Skeletal muscle satellite cell (primary cell): ENCODE results near the gene NT5C3B.
A peak's percentile ranks its signal among the peaks of the same experiment; 100 is the strongest.
"Not testable (repeated sequence)": the region's sequence is repeated elsewhere in the genome, so short reads cannot be mapped to it uniquely, and the experiment has no call there.

Experiments
- H3K27me3 ChIP-seq: 2 replicates; pipeline ENCODE4 v1.7.0; 2013; ENCODE audit warnings: low read length; ENCODE audit not compliant: control insufficient read depth, insufficient read depth
- H3K36me3 ChIP-seq: 2 replicates; pipeline ENCODE4 v1.7.0; 2013; ENCODE audit warnings: mild to moderate bottlenecking, control low read depth, low read length; ENCODE audit not compliant: insufficient read depth
- H3K4me1 ChIP-seq: 2 replicates; pipeline ENCODE4 v1.7.0; 2013; ENCODE audit warnings: low read length; ENCODE audit not compliant: control insufficient read depth, insufficient read depth
- H3K4me2 ChIP-seq: 2 replicates; pipeline ENCODE4 v1.7.0; 2013; ENCODE audit warnings: mild to moderate bottlenecking, low read length
- H3K4me3 ChIP-seq: 2 replicates; pipeline ENCODE4 v1.7.0; 2013; ENCODE audit warnings: low read length
- H3K9ac ChIP-seq: 2 replicates; pipeline ENCODE4 v1.7.0; 2013; ENCODE audit warnings: mild to moderate bottlenecking, low read depth, low read length, moderate library complexity
- H3K9me3 ChIP-seq: replicated peaks from 2 replicates; pipeline ENCODE4 v1.7.0; 2013; ENCODE audit warnings: mild to moderate bottlenecking, control low read depth, low read length

NT5C3B gene

DNA sequence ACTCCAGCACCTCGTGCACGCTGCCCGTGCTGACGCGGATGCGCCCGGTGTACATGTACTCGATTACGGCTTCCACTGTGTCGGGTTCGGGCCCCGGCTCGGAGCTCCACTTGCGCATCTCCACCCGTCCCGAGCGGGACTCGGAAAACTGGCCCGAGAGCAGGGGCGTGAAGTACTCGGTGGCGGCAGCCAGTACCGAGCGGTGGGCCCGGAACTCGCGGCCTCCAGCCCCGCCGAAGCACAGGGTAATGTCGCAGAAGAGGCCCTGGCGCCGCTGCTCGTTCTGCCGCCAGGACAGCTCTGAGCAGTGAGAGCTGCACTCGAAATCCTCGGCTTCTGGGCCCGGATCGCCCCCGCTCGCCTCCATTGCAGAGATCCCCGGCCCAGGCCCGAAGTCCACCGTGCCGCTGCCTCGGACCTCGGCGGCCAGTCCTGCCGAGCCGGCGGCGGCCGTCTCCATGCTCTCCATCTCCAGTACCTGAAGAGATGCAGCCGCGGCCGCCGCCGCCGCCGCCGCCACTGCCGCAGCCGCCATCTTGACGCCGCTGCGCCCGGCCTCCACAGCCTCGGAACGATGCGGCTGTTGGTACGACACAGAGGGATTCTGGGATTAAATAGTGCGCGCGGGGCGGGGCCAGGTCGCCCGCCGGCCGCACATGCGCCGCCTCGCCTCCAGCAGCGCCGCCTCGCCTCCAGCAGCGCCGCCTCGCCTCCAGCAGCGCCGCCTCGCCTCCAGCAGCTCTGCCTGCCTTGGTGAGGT, 29.0 kb upstream of the NT5C3B start, which contains the start of gene KLHL11:
Gene KLHL11, minus strand, starts transcription at position 588 of the 760 bp plus-strand sequence. Its CDS starts 53 bp downstream, at position 535.
- H3K9ac ChIP-seq = peak within 1 kb of the TSS; percentile 95
- no peaks in the 10 kb centered on the region for H3K9me3 ChIP-seq
- H3K4me3 ChIP-seq = peak within 1 kb of the TSS; percentile 91
- H3K27me3 ChIP-seq = no peaks in the 10 kb centered on the region
- peaks cover 16% of the 10 kb centered on the region for H3K4me1 ChIP-seq
- H3K4me2 ChIP-seq = peak within 1 kb of the TSS; percentile 71
- H3K36me3 ChIP-seq = peaks cover 31% of the 10 kb centered on the region

DNA sequence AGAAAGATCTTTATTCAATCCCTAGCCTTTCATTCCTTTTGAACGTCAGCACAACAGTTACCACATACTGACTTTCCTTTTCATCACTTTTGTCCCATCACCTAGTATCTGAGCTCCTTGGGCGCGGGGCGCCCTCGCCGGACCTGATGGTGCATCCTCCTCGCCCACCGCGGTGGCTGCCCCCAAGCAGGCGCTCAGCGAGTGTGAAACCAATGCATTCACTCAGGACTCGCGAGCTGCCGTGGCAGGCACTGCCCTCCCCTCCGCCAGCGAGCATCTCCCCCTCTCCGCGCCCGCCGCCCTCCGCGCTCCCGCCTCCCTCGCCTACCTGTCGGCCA, 28.4 kb upstream of the NT5C3B start:
- H3K4me3 ChIP-seq = peak overlapping the region; percentile 91
- peak overlapping the region; percentile 95 for H3K9ac ChIP-seq
- no peaks in the 10 kb centered on the region for H3K27me3 ChIP-seq
- H3K36me3 ChIP-seq = peaks cover 25% of the 10 kb centered on the region
- no peaks in the 10 kb centered on the region for H3K9me3 ChIP-seq
- H3K4me1 ChIP-seq = peaks cover 16% of the 10 kb centered on the region
- peak overlapping the region; percentile 71 for H3K4me2 ChIP-seq

DNA sequence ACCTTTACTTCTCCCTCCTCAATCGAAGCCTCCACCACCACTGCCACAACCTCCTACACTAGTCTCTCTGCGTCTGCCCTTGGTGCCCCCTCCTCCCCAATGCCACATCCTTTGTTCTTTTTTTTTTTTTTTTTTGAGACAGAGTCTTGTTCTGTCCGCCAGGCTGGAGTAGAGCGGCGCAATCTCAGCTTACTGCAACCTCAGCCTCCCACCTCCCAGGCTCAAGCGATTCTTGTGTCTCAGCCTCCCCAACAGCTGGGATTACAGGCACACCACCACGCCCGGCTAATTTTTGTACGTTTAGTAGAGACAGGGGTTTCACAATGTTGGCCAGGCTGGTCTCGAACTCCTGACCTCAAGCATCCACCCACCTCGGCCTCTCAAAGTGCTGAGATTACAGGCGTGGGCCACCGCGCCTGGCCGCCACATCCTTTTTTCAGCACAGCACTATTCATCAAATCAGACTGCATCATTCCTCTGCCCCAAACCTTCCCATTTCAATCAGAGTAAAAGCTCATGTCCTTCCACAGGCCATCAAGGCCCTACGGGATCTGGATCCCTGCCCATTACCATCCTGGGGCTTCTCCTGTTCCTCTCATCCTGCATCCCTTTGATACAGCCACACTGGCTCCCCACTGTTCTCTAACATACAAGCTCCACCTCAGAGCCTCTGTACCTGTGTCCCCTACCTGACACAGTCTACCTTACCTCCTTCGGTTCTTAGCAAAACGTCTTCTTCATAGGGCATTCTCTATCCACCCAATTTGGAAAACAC, 27.2 kb upstream of the NT5C3B start:
- Histone ChIP-seq H3K4me1 (peaks cover 16% of the 10 kb centered on the region), H3K36me3 (peaks cover 15% of the 10 kb centered on the region), H3K9ac (peak overlapping the region; percentile 95), H3K9me3 (no peaks in the 10 kb centered on the region), H3K27me3 (no peaks in the 10 kb centered on the region), H3K4me2 (peak overlapping the region; percentile 71), H3K4me3 (peak overlapping the region; percentile 91)

DNA sequence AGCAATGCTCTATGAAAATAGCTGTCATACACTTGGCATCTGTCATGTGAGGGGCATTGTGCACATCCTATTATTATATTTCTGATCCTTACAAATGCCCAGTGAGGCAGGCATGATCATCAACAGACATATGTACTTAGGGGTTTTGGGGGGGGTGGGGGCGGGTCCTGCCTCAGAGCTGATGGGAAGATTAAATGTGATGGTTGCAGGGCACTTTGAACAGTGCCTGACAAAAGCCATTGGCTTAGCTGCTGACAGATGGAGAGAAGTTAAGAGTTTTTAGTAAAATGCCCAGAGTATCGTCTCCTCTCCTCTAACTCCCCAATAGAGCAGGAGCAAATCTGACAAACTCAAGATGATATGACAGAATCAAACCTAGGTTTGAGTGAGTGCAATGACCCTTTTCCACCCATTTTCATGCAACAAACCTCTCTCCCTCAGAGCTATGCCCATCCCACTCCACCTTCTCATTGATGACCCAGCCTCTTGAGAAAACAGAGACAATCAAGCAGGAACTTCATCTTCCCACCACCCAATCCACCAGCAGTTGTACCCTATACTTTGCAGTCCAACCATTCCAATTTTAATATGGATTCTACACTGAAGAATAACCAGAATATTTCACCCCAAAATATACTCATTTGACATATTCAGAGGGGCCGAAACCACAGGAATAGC, 24.4 kb upstream of the NT5C3B start:
- Histone ChIP-seq H3K9ac (no peak overlapping the region), H3K27me3 (no peaks in the 10 kb centered on the region), H3K9me3 (no peaks in the 10 kb centered on the region), H3K4me1 (peaks cover 13% of the 10 kb centered on the region), H3K36me3 (no peaks in the 10 kb centered on the region), H3K4me2 (no peak overlapping the region), H3K4me3 (no peak overlapping the region)

DNA sequence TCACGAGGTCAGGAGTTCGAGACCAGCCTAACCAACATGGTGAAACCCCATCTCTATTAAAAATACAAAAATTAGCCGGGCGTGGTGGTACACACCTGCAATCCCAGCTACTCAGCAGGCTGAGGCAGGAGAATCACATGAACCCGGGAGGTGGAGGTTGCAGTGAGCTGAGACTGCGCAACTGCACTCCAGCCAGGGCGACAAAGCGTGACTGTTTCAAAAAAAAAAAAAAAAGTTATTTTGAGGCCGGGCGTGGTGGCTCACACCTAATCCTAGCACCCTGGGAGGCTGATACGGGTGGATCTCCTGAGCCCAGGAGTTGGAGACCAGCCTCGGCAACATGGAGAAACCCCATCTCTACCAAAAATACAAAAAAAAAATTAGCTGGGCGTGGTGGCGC, 15.3 kb upstream of the NT5C3B start:
- not testable (repeated sequence) for H3K4me3 ChIP-seq, H3K9me3 ChIP-seq, H3K9ac ChIP-seq, H3K4me2 ChIP-seq, H3K27me3 ChIP-seq
- H3K36me3 ChIP-seq = peaks cover 21% of the 10 kb centered on the region
- peaks cover 17% of the 10 kb centered on the region for H3K4me1 ChIP-seq

DNA sequence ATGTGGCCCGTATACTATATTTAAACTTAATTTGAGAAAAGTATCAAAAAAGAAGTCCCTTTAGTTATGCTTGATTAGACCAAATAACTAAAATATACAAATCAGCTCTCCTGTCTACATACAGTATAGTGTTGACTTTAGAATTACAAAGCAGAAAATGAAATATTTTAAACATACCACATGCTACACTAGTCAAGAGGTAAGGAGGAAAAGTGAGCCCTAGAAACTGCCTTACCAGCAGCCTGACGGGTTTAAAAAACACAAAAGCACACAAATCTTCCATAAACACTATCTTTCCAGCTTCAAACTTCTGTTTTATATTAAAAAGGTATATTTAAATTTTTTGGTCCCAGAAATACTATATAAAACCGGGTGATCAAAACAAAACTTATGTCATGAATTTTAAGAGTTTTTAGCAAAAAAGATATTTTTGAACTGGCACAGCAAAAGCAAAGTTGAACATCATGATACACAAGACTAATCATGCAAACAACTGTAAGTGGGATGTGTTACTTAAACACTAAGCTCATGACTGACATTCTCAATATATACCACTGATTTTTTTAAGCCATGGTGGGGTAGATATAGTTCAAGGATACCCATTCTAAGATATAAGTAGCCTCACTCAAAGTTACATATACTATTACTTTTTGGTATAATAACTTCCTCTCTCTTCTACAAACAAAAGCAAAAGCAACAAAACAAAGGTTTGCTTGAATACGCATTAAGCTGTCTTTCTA, 13.4 kb upstream of the NT5C3B start:
- H3K36me3 ChIP-seq = peaks cover 13% of the 10 kb centered on the region
- H3K4me3 ChIP-seq = no peak overlapping the region
- H3K27me3 ChIP-seq = no peaks in the 10 kb centered on the region
- peaks cover 17% of the 10 kb centered on the region for H3K4me1 ChIP-seq
- no peaks in the 10 kb centered on the region for H3K9me3 ChIP-seq
- no peak overlapping the region for H3K9ac ChIP-seq
- H3K4me2 ChIP-seq = peak overlapping the region; percentile 23

DNA sequence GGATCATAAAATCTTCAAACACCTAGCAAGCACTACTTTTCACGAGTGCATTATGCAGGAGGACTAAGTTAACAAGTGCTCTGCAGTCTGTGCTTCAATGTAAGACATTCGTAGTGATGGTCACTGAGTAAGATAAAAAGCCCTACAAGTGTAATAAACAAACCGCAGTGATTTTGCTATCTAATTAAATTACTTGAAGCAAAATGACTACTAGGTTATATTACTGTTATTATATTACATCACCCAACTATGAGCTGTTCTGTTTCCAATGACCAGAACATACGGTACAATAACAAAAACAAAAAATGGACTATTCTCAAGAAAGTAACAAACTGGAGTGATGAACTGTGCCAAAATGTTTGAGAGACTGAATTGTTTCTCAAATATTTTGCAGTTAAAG, 12.8 kb upstream of the NT5C3B start:
- H3K4me3 ChIP-seq = no peak overlapping the region
- H3K27me3 ChIP-seq = no peaks in the 10 kb centered on the region
- H3K36me3 ChIP-seq = peaks cover 7% of the 10 kb centered on the region
- no peak overlapping the region for H3K9ac ChIP-seq
- H3K9me3 ChIP-seq = no peaks in the 10 kb centered on the region
- peak overlapping the region; percentile 23 for H3K4me2 ChIP-seq
- H3K4me1 ChIP-seq = peaks cover 17% of the 10 kb centered on the region

DNA sequence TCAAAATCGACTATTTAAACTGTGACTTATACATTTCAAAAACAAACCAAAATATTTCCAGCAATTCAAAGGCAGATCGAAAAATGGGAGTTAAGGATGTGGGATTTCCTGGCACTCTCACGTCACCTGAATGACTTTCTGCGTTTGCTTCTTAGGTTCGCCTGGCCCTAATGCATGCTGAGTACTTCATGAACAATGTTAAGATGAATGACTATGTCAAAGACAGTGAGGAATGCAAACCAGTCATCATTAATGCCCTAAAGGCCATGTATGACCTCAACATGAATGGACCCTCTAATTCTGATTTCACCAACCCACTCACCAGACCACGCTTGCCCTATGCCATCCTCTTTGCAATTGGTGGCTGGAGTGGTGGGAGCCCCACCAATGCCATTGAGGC, 8.9 kb upstream of the NT5C3B start:
- no peak overlapping the region for H3K4me3 ChIP-seq
- H3K36me3 ChIP-seq = peaks cover 5% of the 10 kb centered on the region
- H3K27me3 ChIP-seq = no peaks in the 10 kb centered on the region
- no peak overlapping the region for H3K9ac ChIP-seq
- no peak overlapping the region for H3K4me2 ChIP-seq
- peaks cover 10% of the 10 kb centered on the region for H3K4me1 ChIP-seq
- H3K9me3 ChIP-seq = no peaks in the 10 kb centered on the region

DNA sequence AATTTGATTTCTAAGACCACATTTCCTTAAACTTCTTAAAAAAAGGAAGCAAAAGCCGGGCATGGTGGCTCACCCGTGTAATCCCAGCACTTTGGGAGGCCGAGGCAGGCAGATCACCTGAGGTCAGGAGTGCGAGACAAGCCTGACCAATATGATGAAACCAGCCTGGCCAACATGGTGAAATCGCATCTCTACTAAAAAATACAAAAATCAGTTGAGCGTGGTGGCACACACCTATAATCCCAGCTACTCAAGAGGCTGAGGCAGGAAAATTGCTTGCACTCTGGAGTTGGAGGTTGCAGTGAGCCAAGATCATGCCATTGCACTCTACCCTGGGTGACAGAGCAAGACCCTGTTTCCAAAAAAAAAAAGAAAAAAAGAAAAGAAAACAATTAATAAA, 4.7 kb upstream of the NT5C3B start:
- not testable (repeated sequence) for H3K27me3 ChIP-seq

DNA sequence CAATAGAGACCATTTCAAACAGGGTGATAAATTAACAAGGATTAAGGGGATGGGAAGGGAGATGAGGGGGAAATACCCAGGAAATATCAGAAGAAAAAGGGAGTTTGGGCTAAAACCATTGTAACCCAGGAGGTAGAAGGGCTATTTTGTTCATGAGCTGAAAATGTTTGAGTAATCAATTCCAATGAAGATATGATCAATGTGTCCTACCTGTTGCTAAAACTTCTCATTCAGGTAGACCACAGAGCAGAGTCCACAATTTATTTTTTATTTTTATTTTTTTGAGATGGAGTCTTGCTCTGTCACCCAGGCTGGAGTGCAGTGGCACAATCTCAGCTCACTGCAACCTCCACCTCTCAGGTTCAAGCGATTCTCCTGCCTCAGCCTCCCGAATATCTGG, 3.4 kb upstream of the NT5C3B start:
- H3K27me3 ChIP-seq, H3K9me3 ChIP-seq, H3K4me2 ChIP-seq, H3K4me3 ChIP-seq, H3K36me3 ChIP-seq, H3K9ac ChIP-seq: not testable (repeated sequence)
- peaks cover 15% of the 10 kb centered on the region for H3K4me1 ChIP-seq

More for the DNA sequence above, 4.7 kb upstream of the NT5C3B start:
- not testable (repeated sequence) for H3K4me1 ChIP-seq, H3K9me3 ChIP-seq, H3K4me3 ChIP-seq, H3K9ac ChIP-seq, H3K4me2 ChIP-seq, H3K36me3 ChIP-seq
